Hepatocyte (in vitro differentiated cells): ENCODE measurements around the gene ALDH5A1.

Experiments
- CTCF ChIP-seq: fragments of 200-600 bp; sonication (generic); IDR thresholded peaks from 2 replicates; pipeline ENCODE4 v1.5.1; 2016; ENCODE audit warnings: antibody characterized with exemption, mild to moderate bottlenecking; ENCODE audit not compliant: poor library complexity
- EZH2 ChIP-seq: fragments of 200-600 bp; sonication (generic); IDR thresholded peaks from 2 replicates; pipeline ENCODE4 v1.6.1; 2016; ENCODE audit warnings: antibody characterized with exemption, mild to moderate bottlenecking, borderline replicate concordance

GRCh38 chr6:24513602-24514001, 18.8 kb downstream of the ALDH5A1 start:
- TF ChIP-seq CTCF (no peak), EZH2 (no peak)
